ENCODE measurements around the gene EEF1G. TPM values are rescaled to one million over a fixed set of nuclear protein-coding genes. Genes with fewer than 3 reads are reported as not detected.
A peak's percentile ranks its signal among the peaks of the same experiment; 100 is the strongest.
"Not testable (repeated sequence)": the region's sequence is repeated elsewhere in the genome, so short reads cannot be mapped to it uniquely, and the experiment has no call there.

The EEF1G gene
- total RNA-seq, 4 donors from 2014 or later, result 781 to 1,253 (median 958) TPM

DNA sequence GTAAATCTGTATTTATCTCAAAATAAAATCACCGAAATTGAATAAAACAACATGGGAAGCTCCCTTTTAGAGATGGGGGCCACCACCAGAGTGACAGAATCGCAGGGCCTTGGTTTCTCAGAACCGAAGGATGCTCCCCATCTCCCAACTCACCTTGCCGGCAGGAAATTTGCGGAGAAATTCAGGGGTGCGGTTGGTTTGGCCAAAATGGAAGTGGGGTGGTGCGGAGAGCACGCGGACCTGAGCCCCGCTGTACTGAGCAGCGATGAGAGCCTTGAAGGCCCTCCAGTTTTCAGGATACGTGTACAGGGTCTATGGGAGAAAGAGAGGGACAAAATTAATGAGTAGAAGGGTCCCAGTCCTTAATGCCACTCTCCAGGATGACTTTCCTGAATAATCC, 1.3 kb downstream of the EEF1G start:
- Histone ChIP-seq H3K36me3 (peaks cover 0 to 53% (median 0%) of the 10 kb centered on the region in 3 donors), H3K4me3 (peak overlapping the region; percentile 74 to 83 (median 79)), H3K4me1 (peaks cover 0 to 27% (median 3%) of the 10 kb centered on the region in 4 donors), H3K27ac (peak overlapping the region in 3 of 4 donors; percentile 78 to 89 (median 82)), H3K9me3 (no peaks in the 10 kb centered on the region), H3K27me3 (no peaks in the 10 kb centered on the region)
- peak in 1 of 3 donors; percentile 8 for DNase-seq
- TF ChIP-seq, protein P1, sequence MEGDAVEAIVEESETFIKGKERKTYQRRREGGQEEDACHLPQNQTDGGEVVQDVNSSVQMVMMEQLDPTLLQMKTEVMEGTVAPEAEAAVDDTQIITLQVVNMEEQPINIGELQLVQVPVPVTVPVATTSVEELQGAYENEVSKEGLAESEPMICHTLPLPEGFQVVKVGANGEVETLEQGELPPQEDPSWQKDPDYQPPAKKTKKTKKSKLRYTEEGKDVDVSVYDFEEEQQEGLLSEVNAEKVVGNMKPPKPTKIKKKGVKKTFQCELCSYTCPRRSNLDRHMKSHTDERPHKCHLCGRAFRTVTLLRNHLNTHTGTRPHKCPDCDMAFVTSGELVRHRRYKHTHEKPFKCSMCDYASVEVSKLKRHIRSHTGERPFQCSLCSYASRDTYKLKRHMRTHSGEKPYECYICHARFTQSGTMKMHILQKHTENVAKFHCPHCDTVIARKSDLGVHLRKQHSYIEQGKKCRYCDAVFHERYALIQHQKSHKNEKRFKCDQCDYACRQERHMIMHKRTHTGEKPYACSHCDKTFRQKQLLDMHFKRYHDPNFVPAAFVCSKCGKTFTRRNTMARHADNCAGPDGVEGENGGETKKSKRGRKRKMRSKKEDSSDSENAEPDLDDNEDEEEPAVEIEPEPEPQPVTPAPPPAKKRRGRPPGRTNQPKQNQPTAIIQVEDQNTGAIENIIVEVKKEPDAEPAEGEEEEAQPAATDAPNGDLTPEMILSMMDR (IDR thresholded peaks at IDR 0.05), result no peak
- no peak for TF ChIP-seq POLR2A (IDR thresholded peaks at IDR 0.05)

DNA sequence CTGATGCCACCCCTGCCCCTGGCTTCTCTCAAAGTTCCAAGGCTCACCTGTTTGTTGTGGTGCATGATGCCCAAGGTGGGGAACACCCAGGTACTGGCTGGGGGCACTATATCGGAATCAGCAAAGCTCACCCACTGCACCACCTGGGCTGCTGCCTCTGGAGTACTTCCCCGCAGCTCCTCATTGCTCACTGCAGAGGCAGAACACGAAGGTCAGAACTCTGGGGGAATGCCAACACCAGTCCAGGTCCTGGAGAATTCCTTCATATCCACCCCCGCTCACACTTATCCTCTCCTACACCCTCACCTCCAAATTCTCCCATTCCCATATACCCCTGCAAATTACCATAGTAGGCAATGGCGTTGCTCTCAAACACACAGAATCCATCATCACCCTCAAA, 2.2 kb downstream of the EEF1G start:
- not testable (repeated sequence) for H3K27ac ChIP-seq, H3K27me3 ChIP-seq, H3K9me3 ChIP-seq, H3K4me3 ChIP-seq
- Histone ChIP-seq H3K4me1 (peaks cover 0 to 27% (median 3%) of the 10 kb centered on the region in 4 donors), H3K36me3 (peaks cover 0 to 62% (median 0%) of the 10 kb centered on the region in 3 donors)
- DNase-seq, result peak in 1 of 3 donors; percentile 11

DNA sequence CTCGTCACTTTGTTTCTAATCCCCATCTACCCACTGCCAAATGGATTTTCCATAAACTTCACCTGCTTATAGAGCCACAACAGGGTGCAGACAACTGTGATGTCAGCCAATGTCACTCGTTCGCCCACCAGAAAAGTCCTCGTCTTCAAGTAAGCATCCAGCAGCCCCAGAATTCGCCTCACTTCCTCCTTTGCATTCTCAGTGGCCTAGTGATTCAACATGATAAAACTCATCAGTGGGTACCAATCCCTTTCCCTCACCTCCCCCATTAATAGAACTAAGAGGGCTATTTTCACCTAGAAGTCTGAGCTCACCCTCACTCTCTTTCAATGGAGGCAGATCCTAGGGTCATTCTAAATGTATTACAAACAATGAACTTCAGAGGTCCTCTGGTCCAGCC, 2.8 kb downstream of the EEF1G start:
- not testable (repeated sequence) for H3K27me3 ChIP-seq, H3K27ac ChIP-seq, H3K4me3 ChIP-seq, H3K9me3 ChIP-seq, DNase-seq
- Histone ChIP-seq H3K36me3 (peaks cover 0 to 62% (median 0%) of the 10 kb centered on the region in 3 donors), H3K4me1 (peaks cover 0 to 24% (median 3%) of the 10 kb centered on the region in 4 donors)

- TF ChIP-seq POLR2A (IDR thresholded peaks at IDR 0.05), result no peak
- TF ChIP-seq, protein P1 (IDR thresholded peaks at IDR 0.05), result no peak
- H3K27me3 ChIP-seq, result no peaks in the 10 kb centered on the region
- H3K4me3 ChIP-seq, result no peak overlapping the region
- H3K27ac ChIP-seq, result no peak overlapping the region
- H3K36me3 ChIP-seq, result peaks cover 0 to 62% (median 0%) of the 10 kb centered on the region in 3 donors
- no peak for DNase-seq
- H3K4me1 ChIP-seq, result peaks cover 0 to 21% (median 1%) of the 10 kb centered on the region in 4 donors
- no peaks in the 10 kb centered on the region for H3K9me3 ChIP-seq
Measured at GRCh38 chr11:62569611-62570010, 4.1 kb downstream of the EEF1G start.

DNA sequence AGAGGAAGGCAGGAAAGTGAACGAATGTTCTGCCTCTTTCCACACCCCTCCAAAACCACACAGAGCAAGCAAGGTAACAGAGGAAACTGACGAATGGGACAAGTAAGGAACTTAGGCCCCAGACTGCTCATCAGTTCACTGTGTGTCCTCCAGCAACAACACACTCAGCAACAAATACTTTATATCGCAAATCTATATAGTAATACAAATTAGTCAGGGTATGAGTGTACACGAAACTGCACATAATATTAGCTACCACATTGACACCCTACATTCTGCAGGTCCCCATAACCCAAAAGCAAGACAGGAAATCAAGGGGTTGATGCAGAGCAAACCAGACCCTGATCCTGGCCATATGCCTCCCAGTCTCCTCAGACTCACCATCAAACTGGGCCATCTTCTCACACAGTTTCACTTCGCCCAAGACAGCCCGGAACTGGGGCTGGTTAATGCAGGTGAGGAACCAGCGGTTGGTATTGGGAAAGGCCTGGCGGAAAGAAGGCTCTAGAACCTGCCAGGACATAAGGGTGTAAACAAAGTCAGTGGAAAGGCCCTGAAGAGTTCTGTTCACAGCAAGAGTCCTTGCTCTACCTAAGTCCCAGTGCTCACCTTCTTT, 6.6 kb downstream of the EEF1G start:
- TF ChIP-seq POLR2A (IDR thresholded peaks at IDR 0.05), result no peak
- TF ChIP-seq, protein P1 (IDR thresholded peaks at IDR 0.05), result no peak
- H3K4me1 ChIP-seq, result peaks cover 0 to 19% (median 0%) of the 10 kb centered on the region in 4 donors
- H3K36me3 ChIP-seq, result peaks cover 0 to 86% (median 0%) of the 10 kb centered on the region in 3 donors
- no peak overlapping the region for H3K4me3 ChIP-seq
- H3K9me3 ChIP-seq, result no peaks in the 10 kb centered on the region
- DNase-seq, result no peak
- H3K27me3 ChIP-seq, result no peaks in the 10 kb centered on the region
- peak overlapping the region in 1 of 4 donors; percentile 9 for H3K27ac ChIP-seq

DNA sequence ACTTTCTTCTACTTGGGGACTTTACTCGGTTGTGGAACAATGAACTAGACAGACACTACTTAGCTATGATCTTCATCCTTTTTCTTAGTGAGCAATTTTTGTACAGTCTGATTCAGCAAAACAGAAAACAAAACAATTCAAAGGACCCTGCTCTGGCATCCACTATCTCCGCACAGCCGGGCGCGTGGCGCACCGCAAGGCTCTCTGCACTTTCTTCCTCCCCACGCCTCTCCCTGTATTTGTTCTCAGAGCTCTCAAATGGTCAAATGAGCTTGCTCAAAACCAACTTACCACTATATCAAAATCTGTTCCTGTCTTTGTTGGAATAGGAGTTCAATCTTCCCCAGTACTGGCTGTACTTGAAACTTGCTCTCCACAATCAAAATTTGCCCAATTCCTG, 7.4 kb downstream of the EEF1G start:
- H3K4me1 ChIP-seq, result peaks cover 0 to 22% (median 0%) of the 10 kb centered on the region in 4 donors
- DNase-seq, result peak in 1 of 3 donors; percentile 13
- H3K27me3 ChIP-seq, result no peaks in the 10 kb centered on the region
- H3K4me3 ChIP-seq, result no peak overlapping the region
- no peaks in the 10 kb centered on the region for H3K9me3 ChIP-seq
- H3K27ac ChIP-seq, result no peak overlapping the region
- TF ChIP-seq, protein P1 (IDR thresholded peaks at IDR 0.05), result no peak
- TF ChIP-seq POLR2A (IDR thresholded peaks at IDR 0.05), result no peak
- peaks cover 0 to 82% (median 0%) of the 10 kb centered on the region in 3 donors for H3K36me3 ChIP-seq

Data from Peyer's patch (tissue), 4 donors.